ENCODE measurements around the gene CITED2. TPM values are rescaled to one million over a fixed set of nuclear protein-coding genes. Genes with fewer than 3 reads are reported as not detected.
A peak's percentile ranks its signal among the peaks of the same experiment; 100 is the strongest.

CITED2 gene
- total and polyA plus RNA-seq, 8 donors = 70.0 to 321 (median 132) TPM

GRCh38 chr6:139330826-139331500, 43.5 kb downstream of the CITED2 start:
- DNase-seq = no peak
- Histone ChIP-seq H3K4me3 (no peak overlapping the region), H3K4me1 (peaks cover 0 to 19% of the 10 kb centered on the region in 2 donors), H3K9me3 (peaks cover 0 to 2% of the 10 kb centered on the region in 2 donors), H3K36me3 (no peaks in the 10 kb centered on the region), H3K27me3 (no peaks in the 10 kb centered on the region), H3K27ac (no peak overlapping the region)
- intact Hi-C loops (cut with DNase I) = no loop called here
- ATAC-seq = no peak
- no peak for TF ChIP-seq CTCF (IDR thresholded peaks at IDR 0.05)

GRCh38 chr6:139330306-139330705, 44.1 kb downstream of the CITED2 start:
- Histone ChIP-seq H3K9me3 (peaks cover 0 to 2% of the 10 kb centered on the region in 2 donors), H3K36me3 (no peaks in the 10 kb centered on the region), H3K4me1 (peaks cover 5 to 20% of the 10 kb centered on the region in 2 donors), H3K4me3 (no peak overlapping the region), H3K27me3 (no peaks in the 10 kb centered on the region), H3K27ac (no peak overlapping the region)
- intact Hi-C loops (cut with DNase I) = no loop called here
- DNase-seq (no peak), ATAC-seq (no peak)
- TF ChIP-seq CTCF (IDR thresholded peaks at IDR 0.05) = no peak

- DNase-seq (no peak), ATAC-seq (no peak)
- H3K27me3 ChIP-seq = no peaks in the 10 kb centered on the region
- intact Hi-C loops (cut with DNase I) = no loop called here
- H3K36me3 ChIP-seq = no peaks in the 10 kb centered on the region
- H3K4me3 ChIP-seq = no peak overlapping the region
- peaks cover 0 to 2% of the 10 kb centered on the region in 2 donors for H3K9me3 ChIP-seq
- no peak overlapping the region for H3K27ac ChIP-seq
- no peak for TF ChIP-seq CTCF (IDR thresholded peaks at IDR 0.05)
- peaks cover 10 to 22% of the 10 kb centered on the region in 2 donors for H3K4me1 ChIP-seq
These were observed 45.2 kb downstream of the CITED2 start for GRCh38 chr6:139329224-139329623.

- intact Hi-C loops (cut with DNase I) = no loop called here
- no peak for TF ChIP-seq CTCF (IDR thresholded peaks at IDR 0.05)
These were observed 47.4 kb downstream of the CITED2 start for GRCh38 chr6:139327038-139327437.

GRCh38 chr6:139325686-139326085, 48.8 kb downstream of the CITED2 start:
- ATAC-seq (no peak), DNase-seq (no peak)
- Histone ChIP-seq H3K27ac (peak overlapping the region in 1 of 2 donors; percentile 95), H3K36me3 (no peaks in the 10 kb centered on the region), H3K4me1 (peaks cover 10 to 36% of the 10 kb centered on the region in 2 donors), H3K4me3 (no peak overlapping the region), H3K27me3 (no peaks in the 10 kb centered on the region), H3K9me3 (peaks cover 0 to 2% of the 10 kb centered on the region in 2 donors)
- no peak for TF ChIP-seq CTCF (IDR thresholded peaks at IDR 0.05)
- intact Hi-C loops (cut with DNase I) = no loop called here

More at GRCh38 chr6:139327038-139327437, 47.4 kb downstream of the CITED2 start:
- Histone ChIP-seq H3K4me3 (no peak overlapping the region), H3K36me3 (no peaks in the 10 kb centered on the region), H3K4me1 (peaks cover 10 to 36% of the 10 kb centered on the region in 2 donors), H3K27me3 (no peaks in the 10 kb centered on the region), H3K27ac (no peak overlapping the region), H3K9me3 (peaks cover 0 to 2% of the 10 kb centered on the region in 2 donors)
- ATAC-seq (no peak), DNase-seq (no peak)

All from left lung (tissue), 10 donors.